ENCODE results near the gene LYPD1. TPM values are rescaled to one million over a fixed set of nuclear protein-coding genes. Genes with fewer than 3 reads are reported as not detected.

The LYPD1 gene
- total RNA-seq, 1 experiment from 2014 or later: 5.1 TPM

GRCh38 chr2:132671151-132671835 is 1.3 kb upstream of the LYPD1 start:
- peak overlapping the region; percentile 93 for H3K4me2 ChIP-seq
- no peaks in the 10 kb centered on the region for H3K9me2 ChIP-seq (ENCODE audit: insufficient read depth)
- no TSS peak for BruUV-seq (replicated peaks)
- peaks cover 11% of the 10 kb centered on the region; the same call in 1 of the 2 replicates for H3F3A ChIP-seq (ENCODE audit: insufficient read depth, low read depth)
- no peaks in the 10 kb centered on the region for H4K20me1 ChIP-seq (ENCODE audit: insufficient read depth)
- intact Hi-C loops (cut with micrococcal nuclease; ENCODE audit: unreplicated experiment): loop anchor here (2.0 to 5.0 kb wide), 3 partner anchors 232 to 254 kb away; partner anchors contain the start of gene GPR39
- peak; percentile 33 to 87 for DNase-seq
- CTCF ChIA-PET: no interaction called here
- H3K27ac ChIP-seq: 0 out of 2 replicates have a peak overlapping the region, but pooled peaks have one; percentile 6
- peak overlapping the region; percentile 77 for H2AFZ ChIP-seq
- no peaks in the 10 kb centered on the region for H3K27me3 ChIP-seq (ENCODE audit: insufficient read depth, low read depth)
- H3K9me3 ChIP-seq (ENCODE audit: insufficient read depth, low read depth): no peaks in the 10 kb centered on the region
- POLR2A ChIA-PET (ENCODE audit: unreplicated experiment): interaction anchor here (0.7 kb wide), 1 partner anchor 45 kb away, joined by 4 read pairs; no protein-coding TSS in a partner anchor
- no peaks in the 10 kb centered on the region for H3K36me3 ChIP-seq (ENCODE audit: low read depth)
- H3K79me2 ChIP-seq (ENCODE audit: low read depth): no peaks in the 10 kb centered on the region
- peaks cover 12% of the 10 kb centered on the region for H3K4me1 ChIP-seq (replicated peaks; ENCODE audit: insufficient read depth)
- TF ChIP-seq EZH2 (IDR thresholded peaks at IDR 0.05; ENCODE audit: low read depth): no peak
- no peak for TF ChIP-seq CTCF (conservative IDR thresholded peaks at IDR 0.05)
- H3K4me3 ChIP-seq: peak overlapping the region; percentile 75

GRCh38 chr2:132670496-132671150 is 618 bp upstream of the LYPD1 start:
- ChIA-PET CTCF (no interaction called here), POLR2A (ENCODE audit: unreplicated experiment) (no interaction called here)
- H3F3A ChIP-seq (ENCODE audit: insufficient read depth, low read depth): peaks cover 11% of the 10 kb centered on the region; the same call in 1 of the 2 replicates
- H3K27ac ChIP-seq: 0 out of 2 replicates have a peak overlapping the region, but pooled peaks have one; percentile 6
- no TSS peak for BruUV-seq (replicated peaks)
- no peaks in the 10 kb centered on the region for H3K9me3 ChIP-seq (ENCODE audit: insufficient read depth, low read depth)
- peaks cover 12% of the 10 kb centered on the region for H3K4me1 ChIP-seq (replicated peaks; ENCODE audit: insufficient read depth)
- peak; percentile 40 to 64 for DNase-seq
- H3K36me3 ChIP-seq (ENCODE audit: low read depth): no peaks in the 10 kb centered on the region
- intact Hi-C loops (cut with micrococcal nuclease; ENCODE audit: unreplicated experiment): loop anchor here (2.0 to 5.0 kb wide), 3 partner anchors 232 to 253 kb away; partner anchors contain the start of gene GPR39
- peak overlapping the region; percentile 93 for H3K4me2 ChIP-seq
- no peaks in the 10 kb centered on the region for H3K27me3 ChIP-seq (ENCODE audit: insufficient read depth, low read depth)
- H2AFZ ChIP-seq: peak overlapping the region; percentile 77
- peak overlapping the region; percentile 75 for H3K4me3 ChIP-seq
- TF ChIP-seq CTCF (conservative IDR thresholded peaks at IDR 0.05): no peak
- TF ChIP-seq EZH2 (IDR thresholded peaks at IDR 0.05; ENCODE audit: low read depth): no peak
- H4K20me1 ChIP-seq (ENCODE audit: insufficient read depth): no peaks in the 10 kb centered on the region
- no peaks in the 10 kb centered on the region for H3K9me2 ChIP-seq (ENCODE audit: insufficient read depth)
- no peaks in the 10 kb centered on the region for H3K79me2 ChIP-seq (ENCODE audit: low read depth)

- peaks cover 12% of the 10 kb centered on the region for H3K4me1 ChIP-seq (replicated peaks; ENCODE audit: insufficient read depth)
- H3K4me2 ChIP-seq: peak overlapping the region; percentile 93
- H3F3A ChIP-seq (ENCODE audit: insufficient read depth, low read depth): peaks cover 11% of the 10 kb centered on the region; the same call in 1 of the 2 replicates
- peak overlapping the region; percentile 77 for H2AFZ ChIP-seq
- ChIA-PET CTCF (interaction anchor here (0.7 kb wide), 1 partner anchor 366 kb away, joined by 3 read pairs; no protein-coding TSS in a partner anchor), POLR2A (ENCODE audit: unreplicated experiment) (no interaction called here)
- no peak overlapping the region for H3K27ac ChIP-seq
- TF ChIP-seq EZH2 (IDR thresholded peaks at IDR 0.05; ENCODE audit: low read depth) (no peak), CTCF (conservative IDR thresholded peaks at IDR 0.05) (no peak)
- H3K36me3 ChIP-seq (ENCODE audit: low read depth): no peaks in the 10 kb centered on the region
- H4K20me1 ChIP-seq (ENCODE audit: insufficient read depth): no peaks in the 10 kb centered on the region
- H3K79me2 ChIP-seq (ENCODE audit: low read depth): no peaks in the 10 kb centered on the region
- no peaks in the 10 kb centered on the region for H3K27me3 ChIP-seq (ENCODE audit: insufficient read depth, low read depth)
- peak in 1 of 2 experiments; percentile 14 for DNase-seq
- BruUV-seq (replicated peaks): no TSS peak
- no peaks in the 10 kb centered on the region for H3K9me2 ChIP-seq (ENCODE audit: insufficient read depth)
- intact Hi-C loops (cut with micrococcal nuclease; ENCODE audit: unreplicated experiment): no loop called here
- no peaks in the 10 kb centered on the region for H3K9me3 ChIP-seq (ENCODE audit: insufficient read depth, low read depth)
- H3K4me3 ChIP-seq: peak overlapping the region; percentile 75
These were observed 758 bp downstream of the LYPD1 start for GRCh38 chr2:132668987-132669907.

Data from PC-9 (cell line).